Measurements from ENCODE around the gene CNTN2.

CNTN2 gene

DNA sequence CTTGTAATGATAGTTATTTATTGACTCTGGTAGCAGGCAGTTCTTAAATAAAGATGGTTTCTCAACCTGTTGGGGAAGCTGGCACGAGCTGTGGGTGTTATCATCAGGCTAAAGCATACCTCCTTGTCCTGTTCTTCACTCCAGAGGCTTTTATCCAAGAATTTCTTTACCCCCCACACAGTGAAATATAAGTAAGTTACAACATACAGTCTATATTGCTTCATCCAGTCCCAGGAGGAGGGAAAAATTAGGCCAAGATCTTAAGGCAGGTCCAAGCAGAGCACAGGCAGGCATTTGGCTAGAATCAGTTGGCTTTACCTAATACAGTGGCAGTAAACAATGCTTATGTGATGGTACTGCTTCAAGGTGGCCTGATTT, 34.9 kb downstream of the CNTN2 start:
- no peak for DNase-seq (ENCODE audit: low read depth)
- no peak overlapping the region for H3K4me3 ChIP-seq (ENCODE audit: low read depth, low read length)
- TF ChIP-seq, protein P1, sequence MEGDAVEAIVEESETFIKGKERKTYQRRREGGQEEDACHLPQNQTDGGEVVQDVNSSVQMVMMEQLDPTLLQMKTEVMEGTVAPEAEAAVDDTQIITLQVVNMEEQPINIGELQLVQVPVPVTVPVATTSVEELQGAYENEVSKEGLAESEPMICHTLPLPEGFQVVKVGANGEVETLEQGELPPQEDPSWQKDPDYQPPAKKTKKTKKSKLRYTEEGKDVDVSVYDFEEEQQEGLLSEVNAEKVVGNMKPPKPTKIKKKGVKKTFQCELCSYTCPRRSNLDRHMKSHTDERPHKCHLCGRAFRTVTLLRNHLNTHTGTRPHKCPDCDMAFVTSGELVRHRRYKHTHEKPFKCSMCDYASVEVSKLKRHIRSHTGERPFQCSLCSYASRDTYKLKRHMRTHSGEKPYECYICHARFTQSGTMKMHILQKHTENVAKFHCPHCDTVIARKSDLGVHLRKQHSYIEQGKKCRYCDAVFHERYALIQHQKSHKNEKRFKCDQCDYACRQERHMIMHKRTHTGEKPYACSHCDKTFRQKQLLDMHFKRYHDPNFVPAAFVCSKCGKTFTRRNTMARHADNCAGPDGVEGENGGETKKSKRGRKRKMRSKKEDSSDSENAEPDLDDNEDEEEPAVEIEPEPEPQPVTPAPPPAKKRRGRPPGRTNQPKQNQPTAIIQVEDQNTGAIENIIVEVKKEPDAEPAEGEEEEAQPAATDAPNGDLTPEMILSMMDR (IDR thresholded peaks at IDR 0.05; ENCODE audit: low read depth, low read length, missing control alignments) = no peak
- in situ Hi-C loops (cut with HindIII; ENCODE audit: low sequenced_read_pairs) = no loop called here

DNA sequence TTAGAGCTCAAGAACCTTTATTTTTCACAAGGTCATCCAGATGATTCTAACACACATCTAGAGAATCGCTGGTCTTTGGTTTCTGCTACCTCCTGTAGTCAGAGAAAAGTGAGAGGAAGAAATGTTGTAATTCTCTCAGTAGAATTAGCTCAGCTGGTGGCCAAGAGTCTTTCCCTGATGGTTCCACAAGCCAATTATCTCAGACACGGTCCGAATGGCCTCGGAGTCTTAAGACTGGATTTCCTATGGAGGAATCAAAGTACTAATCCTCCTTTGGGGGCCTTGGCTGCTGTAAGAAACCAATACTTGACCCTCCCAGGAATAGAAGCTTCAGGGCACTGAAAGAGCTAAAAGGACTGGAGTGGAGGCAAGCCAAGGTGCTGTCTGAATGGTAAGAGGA, 39.4 kb downstream of the CNTN2 start:
- in situ Hi-C loops (cut with HindIII; ENCODE audit: low sequenced_read_pairs) = no loop called here
- H3K4me3 ChIP-seq (ENCODE audit: low read depth, low read length) = no peak overlapping the region

DNA sequence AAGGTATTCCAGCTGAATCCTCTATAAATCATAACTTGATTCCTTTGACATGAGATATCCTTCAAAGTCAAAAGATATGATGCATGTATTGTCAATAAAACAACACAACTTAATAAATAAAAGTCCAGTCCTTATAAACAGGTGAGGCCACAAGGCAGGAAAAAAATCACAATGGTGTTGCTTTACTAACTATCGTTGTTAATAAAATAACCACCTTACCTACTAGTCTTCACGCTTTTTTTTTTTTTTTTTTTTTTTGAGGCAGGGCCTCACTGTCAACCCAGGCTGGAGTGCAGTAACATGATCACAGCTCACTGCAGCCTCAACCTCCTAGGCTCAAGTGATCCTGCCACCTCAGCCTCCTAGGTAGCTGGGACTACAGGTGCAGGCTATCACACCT, 41.3 kb downstream of the CNTN2 start, which contains the start of gene TMEM81:
TMEM81 (minus strand) TSS at position 101 of the 400 bp plus-strand sequence. CDS start 140 bp downstream, outside the sequence.
- DNase-seq (ENCODE audit: low read depth) = no peak
- in situ Hi-C loops (cut with HindIII; ENCODE audit: low sequenced_read_pairs) = no loop called here
- no peak within 1 kb of the TSS for H3K4me3 ChIP-seq (ENCODE audit: low read depth, low read length)
- TF ChIP-seq, protein P1 (IDR thresholded peaks at IDR 0.05; ENCODE audit: low read depth, low read length, missing control alignments) = no peak

More for the DNA sequence above, 39.4 kb downstream of the CNTN2 start:
- no peak for DNase-seq (ENCODE audit: low read depth)
- TF ChIP-seq, protein P1 (IDR thresholded peaks at IDR 0.05; ENCODE audit: low read depth, low read length, missing control alignments) = no peak

DNA sequence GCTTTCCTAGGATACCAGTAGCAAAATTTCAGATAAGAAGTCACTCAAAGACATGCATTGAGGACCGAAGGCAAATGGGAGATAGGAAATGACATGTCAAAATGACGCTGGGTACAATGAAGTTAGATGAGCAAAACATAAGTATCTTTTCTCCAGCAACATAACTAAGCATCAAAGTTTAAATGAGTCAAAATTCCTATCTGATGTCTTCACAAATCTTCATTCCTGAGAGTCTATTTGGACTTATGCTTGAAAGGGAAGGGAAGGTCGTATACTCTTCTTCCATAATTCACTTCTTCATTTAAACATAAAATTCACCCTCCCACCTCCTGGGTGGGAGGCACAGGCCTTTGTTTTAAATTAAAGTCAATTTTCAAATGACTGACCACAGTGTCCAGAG, 45.3 kb downstream of the CNTN2 start:
- in situ Hi-C loops (cut with HindIII; ENCODE audit: low sequenced_read_pairs) = no loop called here
- no peak for DNase-seq (ENCODE audit: low read depth)
- TF ChIP-seq, protein P1 (IDR thresholded peaks at IDR 0.05; ENCODE audit: low read depth, low read length, missing control alignments) = no peak
- H3K4me3 ChIP-seq (ENCODE audit: low read depth, low read length) = no peak overlapping the region

DNA sequence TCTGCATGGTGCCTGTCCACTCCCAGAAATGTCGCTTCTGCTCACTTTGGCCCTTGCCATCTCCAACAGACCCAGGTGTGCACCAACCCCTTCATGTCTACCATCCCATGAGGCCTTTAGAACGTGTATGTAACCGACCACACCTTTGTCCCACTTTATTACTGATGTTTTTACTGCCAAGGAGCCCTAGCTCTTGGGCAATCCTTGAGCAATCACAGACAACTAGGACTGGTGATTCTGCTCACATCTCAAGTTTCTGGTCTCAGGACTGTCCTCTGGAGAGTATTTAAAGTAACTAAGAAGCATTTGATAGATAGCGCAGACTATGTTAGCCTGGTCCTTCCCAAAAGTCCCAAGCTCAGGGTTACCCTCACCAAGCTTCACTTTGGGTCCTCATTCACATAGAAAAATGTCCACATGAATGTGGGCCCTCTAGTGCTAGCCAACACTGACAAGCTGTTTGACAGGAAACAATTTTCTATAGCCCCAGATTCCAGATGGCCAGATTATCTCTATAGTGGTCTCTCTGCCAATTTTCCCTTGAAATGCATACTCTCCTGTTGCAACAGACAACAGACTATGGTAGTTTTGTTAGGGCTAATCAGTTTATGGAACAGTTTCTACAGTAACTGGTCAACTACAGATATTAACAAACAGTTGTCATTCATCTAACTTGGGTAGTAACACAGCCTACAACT, 48.2 kb downstream of the CNTN2 start:
- TF ChIP-seq, protein P1 (IDR thresholded peaks at IDR 0.05; ENCODE audit: low read depth, low read length, missing control alignments) = no peak
- in situ Hi-C loops (cut with HindIII; ENCODE audit: low sequenced_read_pairs) = no loop called here
- DNase-seq (ENCODE audit: low read depth) = no peak
- H3K4me3 ChIP-seq (ENCODE audit: low read depth, low read length) = no peak overlapping the region

DNA sequence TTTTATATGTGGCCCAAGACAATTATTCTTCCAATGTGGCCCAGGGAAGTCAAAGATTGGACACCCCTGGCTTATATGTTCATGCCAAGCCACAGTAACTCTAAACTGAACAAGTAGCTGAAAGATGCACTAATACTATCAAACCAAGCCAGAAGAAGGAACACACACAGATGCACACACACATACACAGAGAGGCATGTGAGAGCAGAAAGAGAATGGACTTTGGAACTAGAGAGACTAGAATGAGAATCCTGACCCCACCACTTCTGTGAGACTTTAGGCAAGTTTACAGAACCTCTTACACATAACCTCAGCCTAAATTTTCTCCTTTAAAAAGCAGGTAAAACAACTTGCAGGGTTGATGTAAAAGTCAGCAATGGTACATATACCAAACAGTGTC, 52.4 kb downstream of the CNTN2 start:
- TF ChIP-seq, protein P1 (IDR thresholded peaks at IDR 0.05; ENCODE audit: low read depth, low read length, missing control alignments) = no peak
- in situ Hi-C loops (cut with HindIII; ENCODE audit: low sequenced_read_pairs) = no loop called here
- no peak overlapping the region for H3K4me3 ChIP-seq (ENCODE audit: low read depth, low read length)
- DNase-seq (ENCODE audit: low read depth) = no peak
